Urinary bladder (tissue), 4 donors: ENCODE measurements around the gene TMEM235. TPM values are rescaled to one million over a fixed set of nuclear protein-coding genes. Genes with fewer than 3 reads are reported as not detected.

Experiments
- DNase-seq: peaks from one replicate; pipeline ENCODE4 v3.0.0-alpha.2; 2015; ENCODE audit errors: extremely low spot score
- H3K27ac ChIP-seq: one replicate; pipeline ENCODE4 v1.5.1; 2013; ENCODE audit warnings: low read depth, mild to moderate bottlenecking, moderate library complexity
- H3K36me3 ChIP-seq: one replicate; pipeline ENCODE4 v1.6.1; 2013; ENCODE audit warnings: mild to moderate bottlenecking, moderate library complexity; ENCODE audit not compliant: insufficient read depth
- H3K4me1 ChIP-seq: one replicate; pipeline ENCODE4 v1.6.1; 2013; ENCODE audit warnings: mild to moderate bottlenecking, moderate library complexity; ENCODE audit not compliant: insufficient read depth
- H3K4me3 ChIP-seq: one replicate; pipeline ENCODE4 v1.5.1; 2013; ENCODE audit warnings: low read depth, low read length
- WGBS: extraction: QIAGEN DNeasy Blood & Tissue Kit; methylation state at CpG from one replicate; pipeline ENCODE4 v1.1.7; 2013; 5-methylcytosine and 5-hydroxymethylcytosine counted together
- polyA plus RNA-seq: library from polyadenylated mRNA; stranded (reverse); fragments of 200-250 nt; gene quantifications from one replicate; pipeline ENCODE4 v1.2.3, GENCODE V29; 2013
- total RNA-seq: library from RNA; depleted of rRNA; stranded (reverse); fragments of >200 nt; gene quantifications from one replicate; pipeline ENCODE4 v1.2.3, GENCODE V29; 2014
- donor health status: healthy with polysubstance abuse.
- donor health status: healthy.

TMEM235 gene
- total and polyA plus RNA-seq, 2 donors, result not detected

GRCh38 chr17:78205124-78205775 lies 26.2 kb upstream of the TMEM235 start:
- DNase-seq, result no peak
- Histone ChIP-seq H3K4me3 (no peak overlapping the region), H3K4me1 (no peaks in the 10 kb centered on the region), H3K27ac (no peak overlapping the region), H3K36me3 (peaks cover 2% of the 10 kb centered on the region)
- WGBS, result 91% methylated on average over 17 of the region's 17 CpGs

- Histone ChIP-seq H3K27ac (no peak overlapping the region), H3K36me3 (peaks cover 2% of the 10 kb centered on the region), H3K4me3 (no peak overlapping the region), H3K4me1 (no peaks in the 10 kb centered on the region)
- DNase-seq, result no peak
- WGBS, result 78% methylated on average over 7 of the region's 7 CpGs
Observed at GRCh38 chr17:78206298-78206697, 25.1 kb upstream of the TMEM235 start.

DNA sequence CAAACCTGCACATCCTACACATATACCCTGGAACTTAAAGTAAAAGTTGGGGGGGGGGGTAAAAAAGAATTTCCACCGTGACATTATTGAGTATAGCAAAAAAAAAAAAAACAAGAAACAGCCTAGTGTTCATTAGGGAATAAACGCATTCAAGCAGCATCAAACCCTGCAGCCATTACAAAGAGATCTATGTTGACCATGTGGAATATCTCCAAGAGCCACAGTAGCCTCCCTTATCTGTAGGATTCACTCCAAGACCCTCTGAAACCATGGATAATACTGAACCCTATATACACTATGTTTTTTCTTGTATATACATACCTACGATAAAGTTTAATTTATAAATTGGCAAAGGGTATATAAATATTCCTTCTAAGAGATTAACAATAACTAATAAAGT lies 22.9 kb upstream of the TMEM235 start:
- Histone ChIP-seq H3K4me3 (no peak overlapping the region), H3K36me3 (peaks cover 2% of the 10 kb centered on the region), H3K27ac (no peak overlapping the region), H3K4me1 (no peaks in the 10 kb centered on the region)
- WGBS, result 51% methylated on average over 3 of the region's 3 CpGs
- DNase-seq, result no peak

DNA sequence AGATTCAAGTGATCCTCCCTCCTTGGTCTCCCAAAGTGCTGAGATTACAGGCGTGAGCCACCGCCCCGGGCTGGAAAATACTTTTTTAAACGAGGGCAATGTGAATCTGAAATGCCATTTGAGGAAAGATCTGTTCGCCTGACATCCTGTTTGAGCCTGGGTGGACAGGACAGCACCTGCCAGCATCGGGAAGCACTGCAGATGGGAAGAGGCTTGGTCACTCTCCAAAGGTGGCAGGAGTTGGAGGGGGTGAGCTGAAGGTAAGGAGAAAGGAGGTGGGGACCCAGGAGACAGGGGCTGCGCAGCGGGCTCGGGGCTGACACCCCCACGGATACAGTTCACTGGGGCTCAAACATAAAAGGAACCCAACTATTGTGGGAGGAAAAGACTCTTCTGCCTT lies 21.3 kb upstream of the TMEM235 start:
- no peak overlapping the region for H3K4me3 ChIP-seq
- peaks cover 2% of the 10 kb centered on the region for H3K36me3 ChIP-seq
- 89% methylated on average over 10 of the region's 10 CpGs for WGBS
- no peak overlapping the region for H3K27ac ChIP-seq
- no peak for DNase-seq
- H3K4me1 ChIP-seq, result peaks cover 2% of the 10 kb centered on the region

- WGBS, result 78% methylated on average over 11 of the region's 11 CpGs
- Histone ChIP-seq H3K4me3 (no peak overlapping the region), H3K4me1 (peaks cover 2% of the 10 kb centered on the region), H3K36me3 (peaks cover 2% of the 10 kb centered on the region), H3K27ac (no peak overlapping the region)
- no peak for DNase-seq
Observed at GRCh38 chr17:78211032-78211431, 20.4 kb upstream of the TMEM235 start.

DNA sequence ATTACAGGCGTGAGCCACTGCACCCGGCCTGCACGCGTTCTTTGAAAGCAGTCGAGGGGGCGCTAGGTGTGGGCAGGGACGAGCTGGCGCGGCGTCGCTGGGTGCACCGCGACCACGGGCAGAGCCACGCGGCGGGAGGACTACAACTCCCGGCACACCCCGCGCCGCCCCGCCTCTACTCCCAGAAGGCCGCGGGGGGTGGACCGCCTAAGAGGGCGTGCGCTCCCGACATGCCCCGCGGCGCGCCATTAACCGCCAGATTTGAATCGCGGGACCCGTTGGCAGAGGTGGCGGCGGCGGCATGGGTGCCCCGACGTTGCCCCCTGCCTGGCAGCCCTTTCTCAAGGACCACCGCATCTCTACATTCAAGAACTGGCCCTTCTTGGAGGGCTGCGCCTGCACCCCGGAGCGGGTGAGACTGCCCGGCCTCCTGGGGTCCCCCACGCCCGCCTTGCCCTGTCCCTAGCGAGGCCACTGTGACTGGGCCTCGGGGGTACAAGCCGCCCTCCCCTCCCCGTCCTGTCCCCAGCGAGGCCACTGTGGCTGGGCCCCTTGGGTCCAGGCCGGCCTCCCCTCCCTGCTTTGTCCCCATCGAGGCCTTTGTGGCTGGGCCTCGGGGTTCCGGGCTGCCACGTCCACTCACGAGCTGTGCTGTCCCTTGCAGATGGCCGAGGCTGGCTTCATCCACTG lies 17.3 kb upstream of the TMEM235 start, which contains the start of gene BIRC5:
BIRC5 (plus strand) TSS at position 238 of the 690 bp plus-strand sequence; CDS start at position 302, 64 bp downstream.
- H3K27ac ChIP-seq, result no peak within 1 kb of the TSS
- no peaks in the 10 kb centered on the region for H3K36me3 ChIP-seq
- H3K4me3 ChIP-seq, result peak within 1 kb of the TSS; percentile 14
- peaks cover 2% of the 10 kb centered on the region for H3K4me1 ChIP-seq
- peak; percentile 61 for DNase-seq
- under 1% methylated on average over 60 of the region's 60 CpGs for WGBS

DNA sequence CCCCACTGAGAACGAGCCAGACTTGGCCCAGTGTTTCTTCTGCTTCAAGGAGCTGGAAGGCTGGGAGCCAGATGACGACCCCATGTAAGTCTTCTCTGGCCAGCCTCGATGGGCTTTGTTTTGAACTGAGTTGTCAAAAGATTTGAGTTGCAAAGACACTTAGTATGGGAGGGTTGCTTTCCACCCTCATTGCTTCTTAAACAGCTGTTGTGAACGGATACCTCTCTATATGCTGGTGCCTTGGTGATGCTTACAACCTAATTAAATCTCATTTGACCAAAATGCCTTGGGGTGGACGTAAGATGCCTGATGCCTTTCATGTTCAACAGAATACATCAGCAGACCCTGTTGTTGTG lies 16.7 kb upstream of the TMEM235 start:
- no peak overlapping the region for H3K4me3 ChIP-seq
- H3K27ac ChIP-seq, result no peak overlapping the region
- H3K4me1 ChIP-seq, result peaks cover 2% of the 10 kb centered on the region
- no peak for DNase-seq
- WGBS, result 11% methylated on average over 5 of the region's 5 CpGs
- H3K36me3 ChIP-seq, result no peaks in the 10 kb centered on the region

DNA sequence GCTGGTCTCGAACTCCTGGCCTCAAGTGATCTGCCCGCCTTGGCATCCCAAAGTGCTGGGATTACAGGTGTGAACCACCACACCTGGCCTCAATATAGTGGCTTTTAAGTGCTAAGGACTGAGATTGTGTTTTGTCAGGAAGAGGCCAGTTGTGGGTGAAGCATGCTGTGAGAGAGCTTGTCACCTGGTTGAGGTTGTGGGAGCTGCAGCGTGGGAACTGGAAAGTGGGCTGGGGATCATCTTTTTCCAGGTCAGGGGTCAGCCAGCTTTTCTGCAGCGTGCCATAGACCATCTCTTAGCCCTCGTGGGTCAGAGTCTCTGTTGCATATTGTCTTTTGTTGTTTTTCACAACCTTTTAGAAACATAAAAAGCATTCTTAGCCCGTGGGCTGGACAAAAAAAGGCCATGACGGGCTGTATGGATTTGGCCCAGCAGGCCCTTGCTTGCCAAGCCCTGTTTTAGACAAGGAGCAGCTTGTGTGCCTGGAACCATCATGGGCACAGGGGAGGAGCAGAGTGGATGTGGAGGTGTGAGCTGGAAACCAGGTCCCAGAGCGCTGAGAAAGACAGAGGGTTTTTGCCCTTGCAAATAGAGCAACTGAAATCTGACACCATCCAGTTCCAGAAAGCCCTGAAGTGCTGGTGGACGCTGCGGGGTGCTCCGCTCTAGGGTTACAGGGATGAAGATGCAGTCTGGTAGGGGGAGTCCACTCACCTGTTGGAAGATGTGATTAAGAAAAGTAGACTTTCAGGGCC lies 11.9 kb upstream of the TMEM235 start:
- Histone ChIP-seq H3K27ac (no peak overlapping the region), H3K4me1 (no peaks in the 10 kb centered on the region), H3K4me3 (no peak overlapping the region), H3K36me3 (no peaks in the 10 kb centered on the region)
- WGBS, result 86% methylated on average over 11 of the region's 11 CpGs
- DNase-seq, result no peak

- no peaks in the 10 kb centered on the region for H3K4me1 ChIP-seq
- H3K4me3 ChIP-seq, result no peak overlapping the region
- no peak overlapping the region for H3K27ac ChIP-seq
- no peak for DNase-seq
- no peaks in the 10 kb centered on the region for H3K36me3 ChIP-seq
- WGBS, result 84% methylated on average over 4 of the region's 4 CpGs
Observed at GRCh38 chr17:78223061-78223460, 8.4 kb upstream of the TMEM235 start.

DNA sequence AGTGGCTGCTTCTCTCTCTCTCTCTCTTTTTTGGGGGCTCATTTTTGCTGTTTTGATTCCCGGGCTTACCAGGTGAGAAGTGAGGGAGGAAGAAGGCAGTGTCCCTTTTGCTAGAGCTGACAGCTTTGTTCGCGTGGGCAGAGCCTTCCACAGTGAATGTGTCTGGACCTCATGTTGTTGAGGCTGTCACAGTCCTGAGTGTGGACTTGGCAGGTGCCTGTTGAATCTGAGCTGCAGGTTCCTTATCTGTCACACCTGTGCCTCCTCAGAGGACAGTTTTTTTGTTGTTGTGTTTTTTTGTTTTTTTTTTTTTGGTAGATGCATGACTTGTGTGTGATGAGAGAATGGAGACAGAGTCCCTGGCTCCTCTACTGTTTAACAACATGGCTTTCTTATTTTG lies 7.7 kb upstream of the TMEM235 start:
- DNase-seq, result no peak
- Histone ChIP-seq H3K4me3 (no peak overlapping the region), H3K27ac (no peak overlapping the region), H3K4me1 (no peaks in the 10 kb centered on the region), H3K36me3 (no peaks in the 10 kb centered on the region)
- WGBS, result 89% methylated on average over 3 of the region's 3 CpGs

DNA sequence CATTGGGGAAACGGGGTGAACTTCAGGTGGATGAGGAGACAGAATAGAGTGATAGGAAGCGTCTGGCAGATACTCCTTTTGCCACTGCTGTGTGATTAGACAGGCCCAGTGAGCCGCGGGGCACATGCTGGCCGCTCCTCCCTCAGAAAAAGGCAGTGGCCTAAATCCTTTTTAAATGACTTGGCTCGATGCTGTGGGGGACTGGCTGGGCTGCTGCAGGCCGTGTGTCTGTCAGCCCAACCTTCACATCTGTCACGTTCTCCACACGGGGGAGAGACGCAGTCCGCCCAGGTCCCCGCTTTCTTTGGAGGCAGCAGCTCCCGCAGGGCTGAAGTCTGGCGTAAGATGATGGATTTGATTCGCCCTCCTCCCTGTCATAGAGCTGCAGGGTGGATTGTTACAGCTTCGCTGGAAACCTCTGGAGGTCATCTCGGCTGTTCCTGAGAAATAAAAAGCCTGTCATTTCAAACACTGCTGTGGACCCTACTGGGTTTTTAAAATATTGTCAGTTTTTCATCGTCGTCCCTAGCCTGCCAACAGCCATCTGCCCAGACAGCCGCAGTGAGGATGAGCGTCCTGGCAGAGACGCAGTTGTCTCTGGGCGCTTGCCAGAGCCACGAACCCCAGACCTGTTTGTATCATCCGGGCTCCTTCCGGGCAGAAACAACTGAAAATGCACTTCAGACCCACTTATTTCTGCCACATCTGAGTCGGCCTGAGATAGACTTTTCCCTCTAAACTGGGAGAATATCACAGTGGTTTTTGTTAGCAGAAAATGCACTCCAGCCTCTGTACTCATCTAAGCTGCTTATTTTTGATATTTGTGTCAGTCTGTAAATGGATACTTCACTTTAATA lies 7.0 kb upstream of the TMEM235 start:
- 89% methylated on average over 27 of the region's 27 CpGs for WGBS
- no peak overlapping the region for H3K27ac ChIP-seq
- H3K4me3 ChIP-seq, result no peak overlapping the region
- H3K4me1 ChIP-seq, result no peaks in the 10 kb centered on the region
- no peak for DNase-seq
- no peaks in the 10 kb centered on the region for H3K36me3 ChIP-seq

GRCh38 chr17:78225088-78225865 lies 6.2 kb upstream of the TMEM235 start:
- no peaks in the 10 kb centered on the region for H3K36me3 ChIP-seq
- no peak overlapping the region for H3K4me3 ChIP-seq
- no peaks in the 10 kb centered on the region for H3K4me1 ChIP-seq
- 95% methylated on average over 16 of the region's 16 CpGs for WGBS
- no peak overlapping the region for H3K27ac ChIP-seq
- DNase-seq, result no peak
